Upper lobe of left lung (tissue), 4 donors: ENCODE results near the gene MNAT1.

Experiments used
- CTCF ChIP-seq, 6 experiments: fragments of 450-650 bp in 4 of 6; fragments of 200-600 bp in 2 of 6; sonication (generic) in 2 of 6; IDR thresholded peaks; one replicate each; pipeline ENCODE4 v1.5.1; 2016 to 2019; ENCODE audit warnings: antibody characterized with exemption in 6 of 6
- POLR2A ChIP-seq, 4 donors: fragments of 450-650 bp; IDR thresholded peaks; one replicate each; pipeline ENCODE4 v1.5.1; 2016 to 2017; ENCODE audit warnings: antibody characterized with exemption in 4 of 4, mild to moderate bottlenecking in 2 of 4

DNA sequence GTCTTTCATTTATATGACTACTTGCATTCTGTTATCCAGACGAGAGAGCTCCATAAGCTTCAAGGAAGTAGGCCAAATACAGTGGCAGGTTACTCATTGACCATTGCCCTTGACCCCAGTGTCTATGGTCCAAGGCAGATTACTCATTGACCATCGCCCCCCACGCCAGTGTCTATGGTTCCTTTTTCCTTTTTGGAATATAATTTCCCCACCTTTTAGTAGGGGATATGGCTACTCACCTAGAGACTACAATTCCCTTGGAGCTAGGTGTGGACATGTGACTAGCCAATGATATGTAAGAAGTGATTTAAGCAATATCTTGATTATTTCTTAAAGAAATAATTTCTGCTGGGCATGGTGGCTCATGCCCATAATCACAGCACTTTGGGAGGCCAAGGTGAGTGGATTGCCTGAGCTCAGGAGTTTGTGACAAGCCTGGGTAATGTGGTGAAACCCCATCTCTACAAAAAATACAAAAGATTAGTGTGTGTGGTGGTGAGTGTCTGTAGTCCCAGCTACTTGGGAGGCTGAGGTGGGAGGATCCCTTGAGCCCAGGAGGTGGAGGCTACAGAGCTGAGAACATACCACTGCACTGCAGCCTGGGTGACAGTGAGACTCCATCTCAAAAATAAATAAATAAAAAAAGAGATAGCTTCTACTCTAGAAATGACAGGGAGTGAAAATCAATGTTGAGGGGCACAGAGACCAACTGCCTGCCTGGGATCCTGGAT is 43.0 kb upstream of the MNAT1 start:
- TF ChIP-seq CTCF (IDR thresholded peaks at IDR 0.05) (no peak), POLR2A (IDR thresholded peaks at IDR 0.05) (no peak)
